ENCODE measurements around the gene CFAP157.

CFAP157 gene

GRCh38 chr9:127703289-127703946 is 3.4 kb upstream of the CFAP157 start:
- H3K27ac ChIP-seq = no peak overlapping the region
- H3K9ac ChIP-seq = no peak overlapping the region
- H3K4me1 ChIP-seq (ENCODE audit: low read depth, poor library complexity, severe bottlenecking) = peaks cover 13% of the 10 kb centered on the region
- H3K4me3 ChIP-seq (IDR thresholded peaks at IDR 0.05; ENCODE audit: insufficient read depth, low read depth, low read length) = no peak overlapping the region
- no peaks in the 10 kb centered on the region for H3K27me3 ChIP-seq (ENCODE audit: insufficient read depth, low read depth)
- no peaks in the 10 kb centered on the region for H4K20me1 ChIP-seq (ENCODE audit: insufficient read depth)
- no peak overlapping the region for H2AFZ ChIP-seq (ENCODE audit: low read depth)
- H3K79me2 ChIP-seq (ENCODE audit: insufficient read depth, low read depth) = no peaks in the 10 kb centered on the region
- no peak overlapping the region for H3K4me2 ChIP-seq
- no peak for TF ChIP-seq CTCF (conservative IDR thresholded peaks at IDR 0.05; ENCODE audit: low read depth, low read length)
- no peaks in the 10 kb centered on the region for H3K36me3 ChIP-seq (ENCODE audit: insufficient read depth)

GRCh38 chr9:127705577-127706379 is 1.0 kb upstream of the CFAP157 start:
- H3K9ac ChIP-seq = no peak overlapping the region
- H3K36me3 ChIP-seq (ENCODE audit: insufficient read depth) = no peaks in the 10 kb centered on the region
- H3K79me2 ChIP-seq (ENCODE audit: insufficient read depth, low read depth) = no peaks in the 10 kb centered on the region
- no peak overlapping the region for H2AFZ ChIP-seq (ENCODE audit: low read depth)
- TF ChIP-seq CTCF (conservative IDR thresholded peaks at IDR 0.05; ENCODE audit: low read depth, low read length) = no peak
- H3K4me2 ChIP-seq = no peak overlapping the region
- no peak overlapping the region for H3K4me3 ChIP-seq (IDR thresholded peaks at IDR 0.05; ENCODE audit: insufficient read depth, low read depth, low read length)
- no peaks in the 10 kb centered on the region for H4K20me1 ChIP-seq (ENCODE audit: insufficient read depth)
- H3K27me3 ChIP-seq (ENCODE audit: insufficient read depth, low read depth) = no peaks in the 10 kb centered on the region
- H3K4me1 ChIP-seq (ENCODE audit: low read depth, poor library complexity, severe bottlenecking) = peaks cover 7% of the 10 kb centered on the region
- H3K27ac ChIP-seq = no peak overlapping the region

GRCh38 chr9:127707766-127708165 is 978 bp downstream of the CFAP157 start:
- TF ChIP-seq CTCF (conservative IDR thresholded peaks at IDR 0.05; ENCODE audit: low read depth, low read length) = no peak
- Histone ChIP-seq H3K36me3 (ENCODE audit: insufficient read depth) (no peaks in the 10 kb centered on the region), H3K27ac (no peak overlapping the region)

GRCh38 chr9:127708952-127709587 is 2.3 kb downstream of the CFAP157 start:
- no peak overlapping the region for H3K27ac ChIP-seq
- no peak overlapping the region for H3K4me3 ChIP-seq (IDR thresholded peaks at IDR 0.05; ENCODE audit: insufficient read depth, low read depth, low read length)
- H3K9ac ChIP-seq = no peak overlapping the region
- H3K4me2 ChIP-seq = no peak overlapping the region
- peaks cover 7% of the 10 kb centered on the region for H3K4me1 ChIP-seq (ENCODE audit: low read depth, poor library complexity, severe bottlenecking)
- no peaks in the 10 kb centered on the region for H4K20me1 ChIP-seq (ENCODE audit: insufficient read depth)
- no peaks in the 10 kb centered on the region for H3K36me3 ChIP-seq (ENCODE audit: insufficient read depth)
- H3K79me2 ChIP-seq (ENCODE audit: insufficient read depth, low read depth) = no peaks in the 10 kb centered on the region
- no peaks in the 10 kb centered on the region for H3K27me3 ChIP-seq (ENCODE audit: insufficient read depth, low read depth)
- no peak overlapping the region for H2AFZ ChIP-seq (ENCODE audit: low read depth)
- TF ChIP-seq CTCF (conservative IDR thresholded peaks at IDR 0.05; ENCODE audit: low read depth, low read length) = no peak

More at GRCh38 chr9:127707766-127708165, 978 bp downstream of the CFAP157 start:
- Histone ChIP-seq H3K4me1 (ENCODE audit: low read depth, poor library complexity, severe bottlenecking) (peaks cover 7% of the 10 kb centered on the region), H4K20me1 (ENCODE audit: insufficient read depth) (no peaks in the 10 kb centered on the region), H3K9ac (no peak overlapping the region), H3K4me2 (no peak overlapping the region), H3K4me3 (IDR thresholded peaks at IDR 0.05; ENCODE audit: insufficient read depth, low read depth, low read length) (no peak overlapping the region), H3K27me3 (ENCODE audit: insufficient read depth, low read depth) (no peaks in the 10 kb centered on the region), H2AFZ (ENCODE audit: low read depth) (no peak overlapping the region), H3K79me2 (ENCODE audit: insufficient read depth, low read depth) (no peaks in the 10 kb centered on the region)

All from KMS-11 (cell line).